MM.1S (cell line): ENCODE results near the gene CASZ1.

Source experiments
- DNase-seq: peaks from one replicate; pipeline ENCODE4 v3.0.0-alpha.2; 2015
- H2AFZ ChIP-seq: fragments of 300-600 bp; sonication (generic); 2 replicates; pipeline ENCODE4 v1.6.0; 2016; ENCODE audit warnings: antibody characterized with exemption, low read length
- H3F3A ChIP-seq: fragments of 300-600 bp; sonication (generic); 2 replicates; pipeline ENCODE4 v1.6.1; 2016; ENCODE audit warnings: mild to moderate bottlenecking, antibody characterized with exemption, low read length, moderate library complexity, mixed read lengths; ENCODE audit not compliant: insufficient read depth
- H3K27ac ChIP-seq: fragments of 300-600 bp; sonication (generic); 2 replicates; pipeline ENCODE4 v1.5.1; 2016; ENCODE audit warnings: mild to moderate bottlenecking, low read length
- H3K27me3 ChIP-seq: fragments of 300-600 bp; sonication (generic); replicated peaks from 2 replicates; pipeline ENCODE4 v1.6.0; 2016; ENCODE audit warnings: low read length; ENCODE audit not compliant: insufficient read depth
- H3K36me3 ChIP-seq: fragments of 300-600 bp; sonication (generic); replicated peaks from 2 replicates; pipeline ENCODE4 v1.6.1; 2016; ENCODE audit warnings: mild to moderate bottlenecking, low read length, mixed read lengths; ENCODE audit not compliant: insufficient read depth
- H3K4me1 ChIP-seq: fragments of 300-600 bp; sonication (generic); 2 replicates; pipeline ENCODE4 v1.6.1; 2016; ENCODE audit warnings: low read length, mixed read lengths
- H3K4me2 ChIP-seq: fragments of 300-600 bp; sonication (generic); 2 replicates; pipeline ENCODE4 v1.6.0; 2016; ENCODE audit warnings: low read depth, low read length
- H3K4me3 ChIP-seq: fragments of 300-600 bp; sonication (generic); 2 replicates; pipeline ENCODE4 v1.5.1; 2016; ENCODE audit warnings: low read length, mixed read lengths
- H3K79me2 ChIP-seq: fragments of 300-600 bp; sonication (generic); 2 replicates; pipeline ENCODE4 v1.6.1; 2016; ENCODE audit warnings: mixed run types, low read length, mixed read lengths
- H3K9ac ChIP-seq: fragments of 300-600 bp; sonication (generic); 2 replicates; pipeline ENCODE4 v1.6.1; 2016; ENCODE audit warnings: low read length, mixed read lengths
- H3K9me2 ChIP-seq: fragments of 300-600 bp; sonication (generic); replicated peaks from 2 replicates; pipeline ENCODE4 v1.6.1; 2016; ENCODE audit warnings: mild to moderate bottlenecking, low read length, mixed read lengths; ENCODE audit not compliant: insufficient read depth
- H3K9me3 ChIP-seq: fragments of 300-600 bp; sonication (generic); replicated peaks from 2 replicates; pipeline ENCODE4 v1.6.1; 2016; ENCODE audit warnings: mild to moderate bottlenecking, low read length, mixed read lengths; ENCODE audit not compliant: insufficient read depth
- H4K20me1 ChIP-seq: fragments of 300-600 bp; sonication (generic); 2 replicates; pipeline ENCODE4 v1.6.1; 2016; ENCODE audit warnings: mild to moderate bottlenecking, low read length, moderate library complexity, mixed read lengths; ENCODE audit not compliant: insufficient read depth
- CTCF ChIP-seq: fragments of 300-600 bp; sonication (generic); IDR thresholded peaks from 2 replicates; pipeline ENCODE4 v1.5.1; 2016; ENCODE audit warnings: antibody characterized with exemption, low read length, mixed read lengths
- EZH2 ChIP-seq: fragments of 300-600 bp; sonication (generic); optimal IDR thresholded peaks from 2 replicates; pipeline ENCODE3; 2017; ENCODE audit warnings: low read depth, mild to moderate bottlenecking, antibody characterized with exemption, low read length, mixed read lengths
- EZH2phosphoT487 ChIP-seq: fragments of 300-600 bp; sonication (generic); IDR thresholded peaks from 2 replicates; pipeline ENCODE4 v1.6.1; 2018; ENCODE audit warnings: antibody characterized with exemption, low read length

CASZ1 gene

GRCh38 chr1:10773851-10774614 is 22.4 kb downstream of the CASZ1 start:
- Histone ChIP-seq H3K79me2 (no peaks in the 10 kb centered on the region), H3K9me2 (no peaks in the 10 kb centered on the region), H3K4me1 (no peaks in the 10 kb centered on the region), H3K9me3 (no peaks in the 10 kb centered on the region), H3K36me3 (no peaks in the 10 kb centered on the region), H3K4me3 (no peak overlapping the region), H3K9ac (no peak overlapping the region), H3K27ac (no peak overlapping the region), H4K20me1 (no peaks in the 10 kb centered on the region), H3K4me2 (no peak overlapping the region), H2AFZ (no peak overlapping the region), H3K27me3 (peaks cover 100% of the 10 kb centered on the region), H3F3A (no peaks in the 10 kb centered on the region)
- TF ChIP-seq CTCF (no peak), EZH2 (no peak), EZH2phosphoT487 (no peak)
- DNase-seq, result no peak

GRCh38 chr1:10773376-10773775 is 23.1 kb downstream of the CASZ1 start:
- H3K79me2 ChIP-seq, result no peaks in the 10 kb centered on the region
- H3K4me2 ChIP-seq, result no peak overlapping the region
- no peaks in the 10 kb centered on the region for H4K20me1 ChIP-seq
- H3F3A ChIP-seq, result no peaks in the 10 kb centered on the region
- DNase-seq, result no peak
- H3K4me3 ChIP-seq, result no peak overlapping the region
- H3K4me1 ChIP-seq, result no peaks in the 10 kb centered on the region
- no peak overlapping the region for H2AFZ ChIP-seq
- H3K9me2 ChIP-seq, result no peaks in the 10 kb centered on the region
- no peak overlapping the region for H3K9ac ChIP-seq
- no peak overlapping the region for H3K27ac ChIP-seq
- H3K9me3 ChIP-seq, result no peaks in the 10 kb centered on the region
- H3K36me3 ChIP-seq, result no peaks in the 10 kb centered on the region
- H3K27me3 ChIP-seq, result peaks cover 100% of the 10 kb centered on the region
- TF ChIP-seq EZH2 (no peak), CTCF (no peak), EZH2phosphoT487 (no peak)

GRCh38 chr1:10772711-10773110 is 23.7 kb downstream of the CASZ1 start:
- H3K27ac ChIP-seq, result no peak overlapping the region

More at GRCh38 chr1:10772711-10773110, 23.7 kb downstream of the CASZ1 start:
- H4K20me1 ChIP-seq, result no peaks in the 10 kb centered on the region
- H3K36me3 ChIP-seq, result no peaks in the 10 kb centered on the region
- TF ChIP-seq CTCF, result no peak
- TF ChIP-seq EZH2, result no peak
- DNase-seq, result no peak
- H3K9me2 ChIP-seq, result no peaks in the 10 kb centered on the region
- H3K4me3 ChIP-seq, result no peak overlapping the region
- no peak overlapping the region for H3K9ac ChIP-seq
- H3K4me1 ChIP-seq, result no peaks in the 10 kb centered on the region
- no peaks in the 10 kb centered on the region for H3F3A ChIP-seq
- no peaks in the 10 kb centered on the region for H3K79me2 ChIP-seq
- no peak overlapping the region for H2AFZ ChIP-seq
- no peaks in the 10 kb centered on the region for H3K9me3 ChIP-seq
- H3K27me3 ChIP-seq, result peaks cover 100% of the 10 kb centered on the region
- no peak overlapping the region for H3K4me2 ChIP-seq
